ENCODE data around the gene ST7L. TPM values are rescaled to one million over a fixed set of nuclear protein-coding genes. Genes with fewer than 3 reads are reported as not detected.
"Not testable (repeated sequence)": the region's sequence is repeated elsewhere in the genome, so short reads cannot be mapped to it uniquely, and the experiment has no call there.

ST7L gene
- total and polyA plus RNA-seq, 3 donors from 2014 or later: 59.1 to 125 (median 97.2) TPM

- no peaks in the 10 kb centered on the region for H3K4me1 ChIP-seq
- WGBS, 2 donors: 83 to 87% methylated on average over 6 of the region's 6 CpGs
- intact Hi-C loops (cut with DNase I; ENCODE audit: low total_unique reads): no loop called here
Measured at GRCh38 chr1:112493351-112493750, 125.6 kb downstream of the ST7L start.

GRCh38 chr1:112492076-112492475 lies 126.9 kb downstream of the ST7L start:
- intact Hi-C loops (cut with DNase I; ENCODE audit: low total_unique reads): no loop called here

More at GRCh38 chr1:112493351-112493750, 125.6 kb downstream of the ST7L start:
- no peak for DNase-seq
- no peaks in the 10 kb centered on the region for H3K9me3 ChIP-seq
- no peaks in the 10 kb centered on the region for H3K27me3 ChIP-seq
- no peak overlapping the region for H3K4me3 ChIP-seq
- no peak for TF ChIP-seq POLR2A (IDR thresholded peaks at IDR 0.05)
- TF ChIP-seq CTCF (IDR thresholded peaks at IDR 0.05): no peak
- no peak overlapping the region for H3K27ac ChIP-seq
- no peaks in the 10 kb centered on the region for H3K36me3 ChIP-seq (ENCODE audit: low read depth, missing control alignments)

GRCh38 chr1:112488141-112488540 lies 130.8 kb downstream of the ST7L start:
- intact Hi-C loops (cut with DNase I; ENCODE audit: low total_unique reads): no loop called here
- no peak for DNase-seq
- H3K4me1 ChIP-seq: no peaks in the 10 kb centered on the region
- no peaks in the 10 kb centered on the region for H3K9me3 ChIP-seq
- no peaks in the 10 kb centered on the region for H3K27me3 ChIP-seq
- H3K4me3 ChIP-seq: no peak overlapping the region
- H3K27ac ChIP-seq: no peak overlapping the region
- TF ChIP-seq CTCF (IDR thresholded peaks at IDR 0.05) (no peak), POLR2A (IDR thresholded peaks at IDR 0.05) (no peak)
- H3K36me3 ChIP-seq (ENCODE audit: low read depth, missing control alignments): no peaks in the 10 kb centered on the region
- 89 to 91% methylated on average over 5 of the region's 5 CpGs for WGBS, 2 donors

More at GRCh38 chr1:112492076-112492475, 126.9 kb downstream of the ST7L start:
- Histone ChIP-seq H3K27me3 (no peaks in the 10 kb centered on the region), H3K9me3 (no peaks in the 10 kb centered on the region), H3K4me1 (no peaks in the 10 kb centered on the region), H3K27ac (no peak overlapping the region), H3K36me3 (ENCODE audit: low read depth, missing control alignments) (no peaks in the 10 kb centered on the region), H3K4me3 (no peak overlapping the region)
- DNase-seq: no peak
- TF ChIP-seq CTCF (IDR thresholded peaks at IDR 0.05) (no peak), POLR2A (IDR thresholded peaks at IDR 0.05) (no peak)
- 89 to 97% methylated on average over 1 of the region's 1 CpG for WGBS, 2 donors

- H3K27ac ChIP-seq; intact Hi-C loops (cut with DNase I; ENCODE audit: low total_unique reads); H3K4me3 ChIP-seq; H3K4me1 ChIP-seq; DNase-seq; H3K9me3 ChIP-seq; H3K27me3 ChIP-seq; H3K36me3 ChIP-seq (ENCODE audit: low read depth, missing control alignments): not testable (repeated sequence)
- 87 to 96% methylated on average over 6 of the region's 6 CpGs for WGBS, 2 donors
Measured at GRCh38 chr1:112487686-112488085, 131.3 kb downstream of the ST7L start.

- 96% methylated on average over 1 of the region's 1 CpG; no CpG with 5 or more reads in 1 of the 2 donors for WGBS, 2 donors
Measured at GRCh38 chr1:112486063-112486462, 132.9 kb downstream of the ST7L start.

GRCh38 chr1:112478314-112478713 lies 140.6 kb downstream of the ST7L start:
- intact Hi-C loops (cut with DNase I; ENCODE audit: low total_unique reads): no loop called here

More at GRCh38 chr1:112486063-112486462, 132.9 kb downstream of the ST7L start:
- H3K4me3 ChIP-seq; DNase-seq; H3K4me1 ChIP-seq; H3K9me3 ChIP-seq; H3K27ac ChIP-seq; H3K36me3 ChIP-seq (ENCODE audit: low read depth, missing control alignments); H3K27me3 ChIP-seq; intact Hi-C loops (cut with DNase I; ENCODE audit: low total_unique reads): not testable (repeated sequence)

More at GRCh38 chr1:112478314-112478713, 140.6 kb downstream of the ST7L start:
- H3K36me3 ChIP-seq (ENCODE audit: low read depth, missing control alignments): no peaks in the 10 kb centered on the region
- no peak overlapping the region for H3K27ac ChIP-seq
- H3K4me1 ChIP-seq: no peaks in the 10 kb centered on the region
- H3K9me3 ChIP-seq: no peaks in the 10 kb centered on the region
- no peak for DNase-seq
- TF ChIP-seq CTCF (IDR thresholded peaks at IDR 0.05) (no peak), POLR2A (IDR thresholded peaks at IDR 0.05) (no peak)
- H3K27me3 ChIP-seq: no peaks in the 10 kb centered on the region
- no peak overlapping the region for H3K4me3 ChIP-seq
- 100% methylated on average over 1 of the region's 1 CpG for WGBS, 2 donors

Measured in testis (tissue), 3 donors.